ENCODE results near the gene OMG.
"Not testable (repeated sequence)": the region's sequence is repeated elsewhere in the genome, so short reads cannot be mapped to it uniquely, and the experiment has no call there.

The OMG gene

GRCh38 chr17:31289790-31290189 lies 7.2 kb downstream of the OMG start:
- Mint-ChIP-seq H3K36me3 (ENCODE audit: low read depth) (peaks cover 27% of the 10 kb centered on the region), H3K4me1 (no peaks in the 10 kb centered on the region)

GRCh38 chr17:31287932-31288331 lies 9.1 kb downstream of the OMG start:
- not testable (repeated sequence) for H3K9me3 Mint-ChIP-seq; H3K4me3 Mint-ChIP-seq; H3K4me1 Mint-ChIP-seq; H3K27me3 Mint-ChIP-seq (ENCODE audit: low read depth); H3K27ac Mint-ChIP-seq
- peaks cover 28% of the 10 kb centered on the region for H3K36me3 Mint-ChIP-seq (ENCODE audit: low read depth)

More at GRCh38 chr17:31289790-31290189, 7.2 kb downstream of the OMG start:
- Mint-ChIP-seq H3K27ac (no peak overlapping the region), H3K9me3 (no peaks in the 10 kb centered on the region), H3K4me3 (no peak overlapping the region), H3K27me3 (ENCODE audit: low read depth) (no peaks in the 10 kb centered on the region)
- TF ChIP-seq CTCF (IDR thresholded peaks at IDR 0.05; ENCODE audit: unreplicated experiment in 3 of 3) = no peak

- no peaks in the 10 kb centered on the region for H3K9me3 Mint-ChIP-seq
- no peaks in the 10 kb centered on the region for H3K4me1 Mint-ChIP-seq
- H3K36me3 Mint-ChIP-seq (ENCODE audit: low read depth) = peaks cover 31% of the 10 kb centered on the region
- no peak overlapping the region for H3K4me3 Mint-ChIP-seq
- no peak for TF ChIP-seq CTCF (IDR thresholded peaks at IDR 0.05; ENCODE audit: unreplicated experiment in 3 of 3)
- no peak overlapping the region for H3K27ac Mint-ChIP-seq
- H3K27me3 Mint-ChIP-seq (ENCODE audit: low read depth) = no peaks in the 10 kb centered on the region
Observed at GRCh38 chr17:31286587-31286986, 10.5 kb downstream of the OMG start.

- no peaks in the 10 kb centered on the region for H3K27me3 Mint-ChIP-seq (ENCODE audit: low read depth)
- no peaks in the 10 kb centered on the region for H3K4me1 Mint-ChIP-seq
- no peak overlapping the region for H3K4me3 Mint-ChIP-seq
- no peak for TF ChIP-seq CTCF (IDR thresholded peaks at IDR 0.05; ENCODE audit: unreplicated experiment in 3 of 3)
- H3K9me3 Mint-ChIP-seq = no peaks in the 10 kb centered on the region
- no peak overlapping the region for H3K27ac Mint-ChIP-seq
- peaks cover 41% of the 10 kb centered on the region for H3K36me3 Mint-ChIP-seq (ENCODE audit: low read depth)
Observed at GRCh38 chr17:31283841-31284240, 13.2 kb downstream of the OMG start.

GRCh38 chr17:31281061-31281460 lies 16.0 kb downstream of the OMG start:
- Mint-ChIP-seq H3K27ac (no peak overlapping the region), H3K27me3 (ENCODE audit: low read depth) (no peaks in the 10 kb centered on the region), H3K9me3 (no peaks in the 10 kb centered on the region), H3K4me1 (no peaks in the 10 kb centered on the region), H3K4me3 (no peak overlapping the region), H3K36me3 (ENCODE audit: low read depth) (peaks cover 43% of the 10 kb centered on the region)
- TF ChIP-seq CTCF (IDR thresholded peaks at IDR 0.05; ENCODE audit: unreplicated experiment in 3 of 3) = no peak

- H3K4me3 Mint-ChIP-seq = no peak overlapping the region
- no peak overlapping the region for H3K27ac Mint-ChIP-seq
- H3K27me3 Mint-ChIP-seq (ENCODE audit: low read depth) = no peaks in the 10 kb centered on the region
- no peaks in the 10 kb centered on the region for H3K4me1 Mint-ChIP-seq
- H3K9me3 Mint-ChIP-seq = no peaks in the 10 kb centered on the region
- no peak for TF ChIP-seq CTCF (IDR thresholded peaks at IDR 0.05; ENCODE audit: unreplicated experiment in 3 of 3)
- H3K36me3 Mint-ChIP-seq (ENCODE audit: low read depth) = peaks cover 56% of the 10 kb centered on the region
Observed at GRCh38 chr17:31279401-31279800, 17.6 kb downstream of the OMG start.
